T-cell (primary cell): Measurements from ENCODE around the gene PRR35. TPM values are rescaled to one million over a fixed set of nuclear protein-coding genes. Genes with fewer than 3 reads are reported as not detected.

Experiments used
- ATAC-seq, 4 experiments: fragments of 200-7000 bp in 3 of 4; fragments of 150-1000 bp in 1 of 4; cut with Tn5 transposase; replicated peaks in 1 of 4; 1 replicate in 3 of 4; 2 replicates in 1 of 4; pipeline ENCODE4 v1.10.0; 2021; ENCODE audit warnings: moderate library complexity in 3 of 4, mild to moderate bottlenecking in 2 of 4, moderate number of reproducible peaks in 1 of 4
- CTCF ChIA-PET, 2 donors: fragments of 300-600 bp; sonication (Branson Sonifier 250); formaldehyde crosslinking; loops; one replicate each; lab custom pipeline; 2022; ENCODE audit warnings: antibody characterized with exemption in 2 of 2; lab: Charles Lee
- POLR2A ChIA-PET, 2 donors: fragments of 300-600 bp; sonication (Branson Sonifier 250); formaldehyde crosslinking; loops; one replicate each; lab custom pipeline; 2022; ENCODE audit warnings: antibody characterized with exemption in 2 of 2; lab: Charles Lee
- DNase-seq, 35 experiments: peaks; one replicate each; pipeline versions ENCODE4 v3.0.0 to v3.0.0-alpha.2; 2013 to 2023
- H3K27ac ChIP-seq: one replicate; pipeline ENCODE4 v1.5.1; 2013; ENCODE audit warnings: low read length
- H3K27me3 ChIP-seq, 2 experiments: replicated peaks in 1 of 2; 1 replicate in 1 of 2; 2 replicates in 1 of 2; pipeline versions ENCODE4 v1.6.1 to v1.7.0; 2013; ENCODE audit warnings: low read length in 1 of 2, mixed read lengths in 1 of 2; ENCODE audit not compliant: control insufficient read depth in 2 of 2, insufficient read depth in 2 of 2; ENCODE audit errors: extremely low read depth in 1 of 2
- H3K36me3 ChIP-seq, 2 donors: 1 replicate in 1 of 2; 2 replicates in 1 of 2; pipeline versions ENCODE4 v1.6.1 to v1.7.0; 2013; ENCODE audit warnings: low read length in 1 of 2; ENCODE audit not compliant: control insufficient read depth in 2 of 2, insufficient read depth in 1 of 2; ENCODE audit errors: extremely low read depth in 1 of 2
- H3K4me1 ChIP-seq, 2 experiments: 1 replicate in 1 of 2; 2 replicates in 1 of 2; pipeline versions ENCODE4 v1.6.1 to v1.7.0; 2013; ENCODE audit warnings: low read length in 2 of 2, mixed read lengths in 1 of 2; ENCODE audit not compliant: insufficient read depth in 2 of 2, control insufficient read depth in 1 of 2; ENCODE audit errors: extremely low read depth in 1 of 2
- H3K4me3 ChIP-seq, 2 donors: 1 replicate in 1 of 2; 2 replicates in 1 of 2; pipeline versions ENCODE4 v1.5.1 to v1.7.0; 2013; ENCODE audit warnings: mild to moderate bottlenecking in 2 of 2, low read length in 1 of 2, moderate library complexity in 1 of 2; ENCODE audit not compliant: control insufficient read depth in 1 of 2; ENCODE audit errors: extremely low read depth in 1 of 2
- H3K9me3 ChIP-seq: 2 replicates; pipeline ENCODE4 v1.7.0; 2013
- H3K27ac Mint-ChIP-seq, 2 donors: one replicate each; pipeline ENCODE4 v1.8.0; 2020 to 2021; ENCODE audit warnings: mild to moderate bottlenecking in 2 of 2, mixed read lengths in 2 of 2
- H3K27me3 Mint-ChIP-seq, 2 donors: one replicate each; pipeline ENCODE4 v1.8.0; 2021 to 2022; ENCODE audit warnings: mixed read lengths in 2 of 2
- H3K36me3 Mint-ChIP-seq: one replicate; pipeline ENCODE4 v1.8.0; 2021; ENCODE audit warnings: mixed read lengths
- H3K4me1 Mint-ChIP-seq, 3 donors: one replicate each; pipeline ENCODE4 v1.8.0; 2020 to 2022; ENCODE audit warnings: mixed read lengths in 3 of 3, mild to moderate bottlenecking in 1 of 3
- H3K4me3 Mint-ChIP-seq, 3 donors: one replicate each; pipeline ENCODE4 v1.8.0; 2020 to 2022; ENCODE audit warnings: mild to moderate bottlenecking in 3 of 3, mixed read lengths in 3 of 3, moderate library complexity in 3 of 3
- H3K9me3 Mint-ChIP-seq, 3 donors: one replicate each; pipeline ENCODE4 v1.8.0; 2020 to 2022; ENCODE audit warnings: mixed read lengths in 3 of 3
- WGBS: methylation state at CpG from one replicate; pipeline ENCODE4 v1.1.5; 2013; ENCODE audit warnings: missing lambda C conversion rate; ENCODE audit not compliant: insufficient coverage; 5-methylcytosine and 5-hydroxymethylcytosine counted together
- total RNA-seq, 35 experiments: library from RNA in 6 of 35; stranded (reverse) in 6 of 35; fragments of 120-200 nt in 1 of 35; gene quantifications; one replicate each; pipeline versions ENCODE4 v1.2.1 to v1.2.4 and lab custom pipeline; 2013 to 2026

PRR35 gene
- total RNA-seq, 5 donors from 2014 or later (not counting 1 experiment from before 2014, with no cell fraction given) = not detected

DNA sequence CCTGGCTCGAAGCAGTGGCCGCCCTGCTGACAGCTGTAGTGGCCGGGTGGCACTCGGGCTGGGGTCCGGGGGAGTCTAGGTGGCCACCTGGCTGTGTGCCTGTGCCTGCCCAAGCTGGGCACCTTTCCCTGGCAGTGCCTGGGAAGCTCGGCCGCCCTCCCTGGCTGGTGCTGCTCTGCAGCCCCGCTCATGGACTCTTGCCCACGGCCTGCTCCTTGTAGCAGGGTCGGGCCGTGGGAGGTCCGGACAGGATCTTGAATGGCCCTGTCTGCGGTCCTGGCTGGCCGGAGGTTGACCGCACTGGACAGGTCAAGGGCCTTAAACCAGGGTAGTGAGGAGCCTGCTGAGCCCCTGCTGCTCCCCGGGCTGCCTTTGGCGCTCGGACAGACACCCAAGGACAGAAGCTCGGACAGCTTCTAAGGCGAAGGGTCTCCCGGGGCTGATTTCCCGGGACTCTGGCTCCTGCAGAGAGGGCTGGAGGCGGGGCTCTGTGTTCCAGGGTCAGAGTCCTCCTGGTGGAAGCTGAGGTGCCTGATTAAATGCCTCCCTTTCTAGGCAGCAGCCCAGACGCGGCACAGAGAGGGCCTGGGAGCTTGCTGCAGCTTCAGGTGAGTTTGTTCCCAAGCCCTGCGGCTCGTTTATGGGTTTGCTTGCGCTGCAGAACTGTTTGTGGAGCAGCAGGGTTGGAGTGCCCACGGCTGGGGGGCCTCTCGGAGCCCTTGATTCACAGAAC lies 26.6 kb upstream of the PRR35 start:
- H3K4me3 ChIP-seq = no peak overlapping the region
- no peaks in the 10 kb centered on the region for H3K9me3 Mint-ChIP-seq
- no peaks in the 10 kb centered on the region for H3K27me3 Mint-ChIP-seq
- H3K36me3 Mint-ChIP-seq = no peaks in the 10 kb centered on the region
- no peak overlapping the region for H3K27ac ChIP-seq
- no peaks in the 10 kb centered on the region for H3K27me3 ChIP-seq
- ATAC-seq (no peak), DNase-seq (no peak)
- H3K9me3 ChIP-seq = no peaks in the 10 kb centered on the region
- 94% methylated on average over 28 of the region's 30 CpGs for WGBS
- H3K4me1 ChIP-seq = peaks cover 0 to 30% of the 10 kb centered on the region in 2 experiments
- peaks cover 17 to 22% (median 19%) of the 10 kb centered on the region in 3 donors for H3K4me1 Mint-ChIP-seq
- no peak overlapping the region for H3K4me3 Mint-ChIP-seq
- H3K36me3 ChIP-seq = peaks cover 9 to 23% of the 10 kb centered on the region in 2 donors
- ChIA-PET CTCF (interaction anchor here in 1 of 2 donors (0.6 kb wide), 1 partner anchor 110 kb away, joined by 4 read pairs; no protein-coding TSS in a partner anchor), POLR2A (interaction anchor here in 1 of 2 donors (0.7 kb wide), 1 partner anchor 35 kb away, joined by 3 read pairs; no protein-coding TSS in a partner anchor)
- no peak overlapping the region for H3K27ac Mint-ChIP-seq

GRCh38 chr16:534135-534534 lies 26.1 kb upstream of the PRR35 start:
- Histone ChIP-seq H3K4me1 (peaks cover 0 to 25% of the 10 kb centered on the region in 2 experiments), H3K27ac (no peak overlapping the region), H3K9me3 (no peaks in the 10 kb centered on the region), H3K27me3 (no peaks in the 10 kb centered on the region), H3K36me3 (peaks cover 9 to 24% of the 10 kb centered on the region in 2 donors), H3K4me3 (no peak overlapping the region)
- no peak overlapping the region for H3K27ac Mint-ChIP-seq
- ChIA-PET POLR2A (no interaction called here), CTCF (no interaction called here)
- no peak for ATAC-seq
- H3K27me3 Mint-ChIP-seq = no peaks in the 10 kb centered on the region
- H3K4me3 Mint-ChIP-seq = no peak overlapping the region
- 91% methylated on average over 19 of the region's 21 CpGs for WGBS
- no peak for DNase-seq
- H3K4me1 Mint-ChIP-seq = peaks cover 11 to 18% (median 17%) of the 10 kb centered on the region in 3 donors
- no peaks in the 10 kb centered on the region for H3K9me3 Mint-ChIP-seq
- no peaks in the 10 kb centered on the region for H3K36me3 Mint-ChIP-seq

DNA sequence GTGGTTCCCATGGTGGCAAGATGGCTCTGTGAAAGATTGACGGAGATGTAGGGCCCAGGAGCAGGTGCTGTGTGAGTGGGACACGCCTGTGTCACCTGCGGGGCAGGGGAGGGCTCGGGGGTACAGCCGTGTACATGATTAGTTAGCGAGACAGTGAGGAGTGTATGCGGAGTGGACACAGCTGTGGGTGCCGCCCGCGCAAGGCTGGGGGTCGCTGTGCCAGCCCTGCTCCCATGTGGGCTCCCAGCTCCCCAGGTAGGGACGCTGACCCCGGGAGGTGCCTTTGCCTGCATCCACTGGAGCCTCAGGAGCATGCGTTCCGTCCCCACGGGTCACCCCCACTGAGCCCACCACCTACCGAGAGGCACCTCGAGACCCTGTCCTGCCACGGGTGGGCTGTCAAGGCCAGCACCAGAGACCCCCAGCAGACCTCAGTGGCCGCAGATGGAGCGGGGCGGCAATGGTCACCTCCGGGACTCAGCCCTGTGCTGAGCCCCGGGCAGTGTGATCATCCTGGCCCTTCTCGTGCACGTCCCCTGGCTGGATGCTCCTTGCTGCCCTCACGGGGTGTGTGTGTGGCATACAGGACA lies 25.2 kb upstream of the PRR35 start:
- H3K9me3 Mint-ChIP-seq = no peaks in the 10 kb centered on the region
- Histone ChIP-seq H3K36me3 (peaks cover 9 to 28% of the 10 kb centered on the region in 2 donors), H3K4me1 (peaks cover 0 to 16% of the 10 kb centered on the region in 2 experiments), H3K4me3 (no peak overlapping the region), H3K9me3 (no peaks in the 10 kb centered on the region), H3K27me3 (no peaks in the 10 kb centered on the region), H3K27ac (no peak overlapping the region)
- H3K4me1 Mint-ChIP-seq = peaks cover 7 to 10% (median 9%) of the 10 kb centered on the region in 3 donors
- POLR2A ChIA-PET = no interaction called here
- DNase-seq (no peak), ATAC-seq (no peak)
- H3K4me3 Mint-ChIP-seq = no peak overlapping the region
- no peaks in the 10 kb centered on the region for H3K27me3 Mint-ChIP-seq
- WGBS = 96% methylated on average over 21 of the region's 27 CpGs
- CTCF ChIA-PET = no interaction called here
- no peak overlapping the region for H3K27ac Mint-ChIP-seq
- no peaks in the 10 kb centered on the region for H3K36me3 Mint-ChIP-seq

DNA sequence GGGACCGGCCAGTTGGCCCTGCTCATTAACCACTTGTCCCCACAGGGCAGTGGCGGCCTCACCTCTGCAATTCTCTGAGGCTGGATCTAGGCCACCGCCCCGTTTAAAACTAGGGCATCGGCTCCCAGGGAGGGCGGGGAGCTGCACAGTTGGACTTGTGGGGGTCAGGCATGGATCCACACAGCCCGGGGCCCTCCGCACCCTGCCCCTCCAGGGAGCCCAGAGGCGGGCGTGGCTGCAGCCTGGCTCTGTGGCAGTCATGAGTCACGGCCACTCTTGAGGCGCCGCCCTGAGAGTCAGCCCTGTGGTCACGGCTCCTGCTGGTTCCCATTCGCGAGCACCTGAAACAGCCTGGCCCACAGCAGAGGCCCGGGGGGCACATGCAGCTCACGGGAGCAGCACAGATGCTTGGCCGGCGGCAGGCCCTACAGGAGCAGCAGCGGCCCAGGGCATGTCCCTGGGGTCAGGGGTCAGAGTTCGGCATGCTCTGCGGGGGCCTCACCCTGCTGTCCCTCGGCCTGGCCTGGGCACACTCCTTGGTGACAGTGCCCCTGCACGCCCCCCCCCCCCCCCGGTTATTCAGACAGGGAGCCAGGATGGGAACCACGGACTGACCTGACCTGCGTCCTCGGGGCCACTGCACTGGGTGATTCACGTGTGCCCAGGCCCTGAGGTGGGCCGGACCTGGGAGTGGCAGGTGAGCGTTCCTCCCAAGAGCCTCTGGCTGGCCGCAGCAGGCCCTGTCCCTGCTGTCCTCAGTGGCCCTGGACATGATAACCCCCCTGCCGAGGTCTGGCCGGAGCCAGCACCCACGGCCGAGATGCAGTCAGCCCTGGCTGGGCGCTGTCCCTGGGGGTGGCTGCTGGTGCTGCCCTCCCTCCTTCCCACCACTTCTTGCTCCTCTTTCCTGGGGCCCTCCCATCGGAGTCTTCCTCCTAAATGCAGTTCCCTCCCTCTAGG lies 24.5 kb upstream of the PRR35 start:
- POLR2A ChIA-PET = no interaction called here
- 89% methylated on average over 28 of the region's 39 CpGs for WGBS
- Histone ChIP-seq H3K4me1 (peaks cover 0 to 9% of the 10 kb centered on the region in 2 experiments), H3K27ac (no peak overlapping the region), H3K36me3 (peaks cover 9 to 28% of the 10 kb centered on the region in 2 donors), H3K9me3 (no peaks in the 10 kb centered on the region), H3K4me3 (no peak overlapping the region), H3K27me3 (no peaks in the 10 kb centered on the region)
- Mint-ChIP-seq H3K27me3 (no peaks in the 10 kb centered on the region), H3K9me3 (no peaks in the 10 kb centered on the region), H3K36me3 (no peaks in the 10 kb centered on the region), H3K27ac (no peak overlapping the region), H3K4me3 (no peak overlapping the region), H3K4me1 (peaks cover 0 to 4% (median 3%) of the 10 kb centered on the region in 3 donors)
- DNase-seq (no peak), ATAC-seq (no peak)
- CTCF ChIA-PET = no interaction called here

DNA sequence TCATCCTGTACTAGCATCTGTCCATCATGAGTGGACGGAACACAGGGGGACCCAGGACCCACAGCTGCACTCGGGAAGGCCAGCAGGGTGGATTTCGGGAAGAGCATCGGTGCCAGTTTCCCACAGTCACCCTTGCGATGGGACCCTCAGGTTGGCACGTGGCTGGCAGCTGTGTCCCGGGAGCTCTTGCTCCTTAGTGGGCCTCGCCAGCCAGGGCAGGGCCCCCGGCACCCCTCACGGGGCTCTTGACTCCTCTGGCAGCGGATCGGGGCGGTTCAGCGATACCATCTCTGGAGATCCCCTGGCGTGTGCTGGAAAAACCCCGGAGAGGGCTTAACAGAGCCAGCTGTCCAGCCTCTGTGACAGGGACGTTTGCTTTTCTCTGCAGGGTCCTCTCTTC lies 23.4 kb upstream of the PRR35 start:
- peaks cover 0 to 4% (median 2%) of the 10 kb centered on the region in 3 donors for H3K4me1 Mint-ChIP-seq
- ATAC-seq = no peak
- H3K4me1 ChIP-seq = peaks cover 0 to 4% of the 10 kb centered on the region in 2 experiments
- H3K4me3 Mint-ChIP-seq = no peak overlapping the region
- no peaks in the 10 kb centered on the region for H3K9me3 ChIP-seq
- 96% methylated on average over 14 of the region's 17 CpGs for WGBS
- no peak overlapping the region for H3K27ac Mint-ChIP-seq
- H3K36me3 ChIP-seq = peaks cover 9 to 28% of the 10 kb centered on the region in 2 donors
- H3K36me3 Mint-ChIP-seq = no peaks in the 10 kb centered on the region
- H3K27me3 Mint-ChIP-seq = no peaks in the 10 kb centered on the region
- H3K27me3 ChIP-seq = no peaks in the 10 kb centered on the region
- no peak overlapping the region for H3K4me3 ChIP-seq
- ChIA-PET POLR2A (interaction anchor here in 1 of 2 donors (0.6 kb wide), 1 partner anchor 1846 kb away, joined by 14 read pairs; no protein-coding TSS in a partner anchor), CTCF (no interaction called here)
- H3K27ac ChIP-seq = no peak overlapping the region
- no peaks in the 10 kb centered on the region for H3K9me3 Mint-ChIP-seq
- DNase-seq = no peak
